NCI-H1694 (cell line): Measurements from ENCODE around the gene INPP5A.
A peak's percentile ranks its signal among the peaks of the same experiment; 100 is the strongest.

ENCODE experiments used
- DNase-seq: peaks from one replicate; lab custom pipeline; 2025; lab: John Stamatoyannopoulos, UW

Gene INPP5A

DNA sequence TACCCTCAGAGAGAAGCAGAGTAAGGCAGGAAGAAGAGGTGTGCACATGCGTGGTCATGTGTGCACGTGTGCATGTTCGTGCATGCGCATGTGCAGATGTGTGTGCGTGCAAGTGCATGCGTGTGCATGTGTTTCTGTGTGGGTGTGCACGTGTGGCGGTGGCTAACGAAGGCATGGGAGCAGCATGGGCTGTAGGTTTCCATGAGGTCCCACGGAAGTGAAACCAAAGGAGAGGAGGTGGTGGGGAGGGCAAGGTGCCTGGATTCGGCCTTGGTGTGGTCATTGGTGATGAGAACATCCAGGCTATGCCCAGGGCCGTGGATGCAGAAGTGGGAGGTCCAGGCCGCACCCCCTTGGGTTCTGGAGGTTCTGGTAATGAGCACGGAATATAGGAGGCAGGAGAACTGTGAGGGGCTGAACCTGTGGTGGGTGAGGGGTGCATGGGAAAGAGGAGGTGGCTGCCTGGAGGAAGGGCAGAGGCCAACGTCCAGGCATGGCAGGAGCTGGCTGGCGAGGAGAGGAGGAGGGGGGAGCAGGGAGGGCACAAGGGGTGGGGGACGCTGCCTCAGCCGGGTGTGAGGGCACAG, 2.4 kb upstream of the INPP5A start:
- DNase-seq = no peak

DNA sequence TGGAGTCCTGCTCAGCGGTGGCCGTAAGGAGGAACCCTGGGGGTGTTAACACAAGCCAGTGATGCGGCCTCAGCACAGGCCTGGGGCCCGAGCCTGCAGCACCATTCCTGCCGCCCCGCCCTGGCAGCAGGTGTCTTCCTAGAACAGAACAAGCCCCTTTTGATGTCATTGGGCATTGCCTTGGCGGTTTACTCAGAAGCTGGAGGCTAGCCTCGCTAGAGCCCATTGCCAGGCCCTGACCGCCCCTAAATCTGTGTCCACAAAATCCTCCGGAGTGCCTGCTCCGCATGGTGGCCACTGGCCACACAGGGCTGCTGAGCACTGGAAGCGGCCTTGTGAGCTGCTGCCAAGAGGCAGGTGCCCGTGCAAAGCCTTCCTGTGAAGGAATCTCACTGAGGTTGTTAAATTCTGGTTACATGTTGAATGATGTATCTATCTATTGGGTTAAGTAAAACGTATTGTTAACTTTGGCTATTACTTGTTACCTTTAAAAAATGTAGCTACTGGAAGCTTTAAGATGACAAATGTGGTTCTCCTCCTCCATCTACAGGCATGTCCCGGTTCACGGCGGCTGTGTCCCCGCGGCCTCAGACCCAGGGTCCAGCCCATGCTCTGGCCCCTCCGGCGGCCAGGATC, 1.2 kb upstream of the INPP5A start:
- DNase-seq = no peak

DNA sequence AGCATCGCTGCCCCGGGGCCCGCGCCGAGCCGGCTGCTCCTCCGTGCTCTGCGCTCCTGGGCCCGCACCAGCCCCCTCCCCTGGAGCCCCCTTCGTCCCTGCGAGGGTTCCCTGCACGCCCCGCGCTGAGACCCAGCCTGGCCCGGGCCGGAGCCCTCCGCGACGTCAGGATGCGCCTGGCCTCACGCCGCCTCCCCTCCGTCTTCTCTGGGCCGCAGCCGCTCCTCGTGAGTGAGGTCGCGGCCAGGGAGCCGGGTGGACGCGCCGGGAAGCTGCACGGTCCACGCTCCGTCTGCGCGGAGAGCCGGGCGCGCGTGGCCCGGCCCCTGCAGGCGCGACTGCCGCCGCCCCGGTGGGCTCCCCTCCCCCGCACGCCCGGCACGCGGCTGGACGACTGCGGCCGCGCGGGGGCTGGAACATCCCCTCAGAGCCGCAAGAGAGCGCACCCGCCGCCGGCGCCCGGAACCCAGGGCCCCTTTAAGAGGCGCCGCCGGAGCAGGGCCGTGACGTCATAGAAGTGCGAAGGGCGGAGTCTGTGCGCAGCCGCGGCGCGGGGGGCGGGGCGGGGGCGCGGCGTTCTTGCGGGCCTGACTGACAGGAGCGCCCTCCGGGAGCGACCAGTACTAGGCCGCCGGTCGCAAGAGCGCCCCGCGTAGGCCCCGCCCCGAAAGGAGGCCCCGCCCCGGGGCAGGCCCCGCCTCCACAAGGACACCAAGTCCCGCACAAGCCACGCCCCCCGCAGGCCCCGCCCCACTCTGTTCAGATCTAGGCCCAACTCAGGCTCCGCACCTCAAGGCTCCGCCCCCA, 507 bp upstream of the INPP5A start:
- DNase-seq = peak; percentile 85

DNA sequence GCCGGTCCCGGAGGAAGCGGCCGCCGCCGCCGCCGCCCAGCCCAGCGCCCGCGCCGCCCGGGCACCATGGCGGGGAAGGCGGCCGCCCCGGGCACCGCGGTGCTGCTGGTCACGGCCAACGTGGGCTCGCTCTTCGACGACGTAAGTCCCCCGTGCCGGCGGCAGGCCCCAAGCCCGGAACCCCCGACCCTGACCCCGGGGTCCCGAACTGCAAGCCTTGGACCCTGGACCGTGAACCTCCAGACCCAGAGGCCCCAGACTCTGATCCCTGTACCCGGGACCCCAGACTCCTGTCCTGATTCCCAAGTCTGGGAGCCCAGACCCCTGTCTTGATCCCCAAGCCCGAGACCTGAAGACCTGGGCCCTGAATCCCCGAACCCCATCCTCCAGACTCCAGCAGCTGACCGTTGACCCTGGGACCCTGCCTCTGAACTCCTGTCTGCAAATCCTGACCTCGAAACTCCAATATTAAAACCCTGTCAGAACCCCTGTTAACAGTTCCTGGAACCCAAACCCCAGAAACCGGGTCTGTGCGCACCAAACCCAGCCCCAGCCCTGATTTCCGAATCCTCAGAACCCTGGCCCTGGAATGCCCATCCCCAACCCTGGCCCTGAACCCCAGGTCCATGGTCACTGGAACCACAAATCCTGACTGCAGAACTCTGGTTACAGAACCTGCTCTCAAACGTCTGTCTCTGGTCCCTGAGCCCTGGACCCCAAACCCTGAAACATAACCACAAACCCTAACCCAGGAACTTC, 623 bp downstream of the INPP5A start:
- DNase-seq = no peak

DNA sequence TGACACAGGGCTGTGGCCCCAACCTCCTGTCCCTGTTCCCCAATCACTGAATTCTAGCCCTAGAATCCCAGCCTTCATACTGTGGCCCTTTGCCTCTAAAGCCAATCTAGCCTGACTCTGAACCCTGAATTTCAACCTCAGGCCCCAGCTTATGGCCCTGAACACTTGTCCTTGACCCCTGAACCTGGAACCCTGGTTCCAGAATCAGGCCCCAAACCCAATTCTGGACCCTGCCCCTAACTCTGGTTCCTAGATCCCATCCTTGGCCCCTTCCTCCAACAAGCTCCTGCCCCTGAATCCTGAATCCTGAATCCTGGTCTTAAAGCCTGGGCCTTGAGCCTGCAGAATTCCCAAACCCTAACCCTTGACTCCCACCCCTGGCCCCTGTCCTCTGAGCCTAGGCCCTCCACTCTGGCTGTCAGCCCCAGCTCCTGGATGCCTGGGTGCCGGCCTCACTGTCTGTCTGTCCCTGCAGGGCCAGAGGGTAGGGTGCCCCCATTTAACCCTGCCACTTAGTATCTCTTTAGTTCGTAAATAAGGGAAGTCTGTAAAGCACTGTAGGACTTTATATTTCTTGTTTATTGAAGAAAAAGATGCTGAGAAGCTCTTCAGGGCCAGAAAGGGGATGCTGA, 1.3 kb downstream of the INPP5A start:
- DNase-seq = no peak

DNA sequence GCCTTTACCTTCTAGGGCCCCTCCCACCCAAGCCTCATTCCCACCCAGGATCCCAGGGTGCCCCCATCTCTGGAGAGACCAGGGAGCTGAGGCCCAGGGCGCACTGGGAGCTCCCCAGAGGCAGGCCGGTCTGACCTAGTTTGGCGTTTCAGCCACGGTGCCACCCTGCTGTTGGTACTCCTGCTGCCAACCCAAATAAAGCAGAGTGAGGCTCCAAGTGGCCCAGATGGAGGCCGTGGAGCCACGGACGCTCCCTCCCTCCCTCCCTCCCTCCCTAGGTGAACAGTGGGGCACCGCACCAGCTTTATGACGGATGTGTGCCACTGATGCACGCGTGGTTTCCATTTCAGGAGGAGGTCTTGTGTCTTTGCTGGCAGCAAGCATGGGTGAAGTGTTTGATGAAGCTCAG, 1.8 kb downstream of the INPP5A start:
- DNase-seq = no peak

DNA sequence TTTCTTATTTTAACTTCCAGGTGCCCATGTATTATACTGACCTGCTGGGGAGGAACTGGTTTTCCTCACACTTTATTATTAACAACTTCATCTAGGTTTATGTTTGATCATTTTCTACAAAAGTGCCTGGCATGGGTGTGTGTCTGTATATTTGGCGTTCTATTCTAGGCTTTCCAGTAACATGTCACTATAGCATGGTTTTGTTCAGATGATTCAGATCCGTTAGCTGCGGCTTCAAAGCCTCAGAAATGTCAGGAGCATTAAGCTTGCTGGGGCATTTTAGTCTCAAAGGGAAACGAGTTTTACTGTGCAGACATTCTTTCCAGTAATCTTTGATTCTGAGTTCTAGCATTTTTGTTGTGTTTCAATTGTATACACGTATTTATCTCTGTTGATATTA, 2.3 kb downstream of the INPP5A start:
- no peak for DNase-seq

DNA sequence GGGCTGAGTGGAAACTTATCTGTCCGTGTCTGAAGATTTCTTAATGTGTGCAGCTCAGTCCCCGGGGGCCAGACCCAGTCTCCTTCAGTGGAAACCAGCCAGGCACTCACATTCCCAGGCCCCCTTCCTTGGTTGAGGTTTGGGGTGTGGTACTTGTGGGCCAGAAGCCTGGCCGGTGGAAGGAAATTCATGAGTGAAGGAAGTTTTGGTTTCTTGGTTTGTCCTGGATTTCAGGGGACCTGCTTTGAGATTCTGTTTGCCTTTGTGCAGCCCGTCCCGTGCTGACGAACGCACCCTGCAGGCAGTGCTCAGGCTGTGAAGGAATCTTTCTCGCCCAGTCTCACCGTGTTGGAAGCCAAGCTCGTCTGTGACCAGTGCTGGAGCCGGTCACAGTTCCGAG, 2.9 kb downstream of the INPP5A start:
- DNase-seq = no peak

DNA sequence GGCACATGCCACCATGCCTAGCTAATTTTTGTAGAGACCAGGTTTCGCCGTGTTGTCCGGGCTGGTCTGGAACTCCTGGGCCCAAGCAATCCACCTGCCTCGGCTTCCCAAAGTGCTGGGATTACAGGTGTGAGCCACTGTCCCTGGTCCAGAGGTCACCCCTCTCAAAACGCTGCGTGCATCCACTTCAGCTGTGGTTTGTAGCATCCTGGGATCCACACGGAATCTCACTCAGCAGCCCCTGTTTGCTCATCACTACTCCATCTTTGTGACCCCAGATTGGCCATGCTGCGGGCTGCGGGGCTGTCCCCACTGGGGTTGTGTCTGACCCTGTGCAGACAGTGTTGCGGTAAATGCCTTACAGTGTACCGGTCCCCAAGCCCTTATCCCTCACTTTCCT, 3.5 kb downstream of the INPP5A start:
- DNase-seq = no peak

DNA sequence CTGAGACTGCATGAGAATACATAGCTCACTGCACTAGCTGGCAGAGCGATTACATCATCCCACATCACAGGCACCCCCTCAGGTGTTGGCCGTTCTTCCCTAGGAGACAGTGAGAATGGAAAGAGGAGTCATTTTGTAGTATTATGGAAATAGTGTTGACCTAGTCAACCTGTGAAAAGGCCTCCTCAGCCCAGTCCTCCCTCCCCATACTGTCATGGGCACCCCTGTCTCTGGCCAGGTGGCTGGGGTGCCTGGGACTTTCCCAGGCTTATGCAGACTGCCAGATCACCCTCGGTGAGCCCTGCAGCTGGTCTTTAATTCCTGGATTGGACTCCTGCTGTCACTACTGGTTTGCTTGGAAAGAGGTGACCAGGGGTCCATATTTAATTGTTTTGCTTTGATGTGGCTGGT, 4.0 kb downstream of the INPP5A start:
- no peak for DNase-seq

DNA sequence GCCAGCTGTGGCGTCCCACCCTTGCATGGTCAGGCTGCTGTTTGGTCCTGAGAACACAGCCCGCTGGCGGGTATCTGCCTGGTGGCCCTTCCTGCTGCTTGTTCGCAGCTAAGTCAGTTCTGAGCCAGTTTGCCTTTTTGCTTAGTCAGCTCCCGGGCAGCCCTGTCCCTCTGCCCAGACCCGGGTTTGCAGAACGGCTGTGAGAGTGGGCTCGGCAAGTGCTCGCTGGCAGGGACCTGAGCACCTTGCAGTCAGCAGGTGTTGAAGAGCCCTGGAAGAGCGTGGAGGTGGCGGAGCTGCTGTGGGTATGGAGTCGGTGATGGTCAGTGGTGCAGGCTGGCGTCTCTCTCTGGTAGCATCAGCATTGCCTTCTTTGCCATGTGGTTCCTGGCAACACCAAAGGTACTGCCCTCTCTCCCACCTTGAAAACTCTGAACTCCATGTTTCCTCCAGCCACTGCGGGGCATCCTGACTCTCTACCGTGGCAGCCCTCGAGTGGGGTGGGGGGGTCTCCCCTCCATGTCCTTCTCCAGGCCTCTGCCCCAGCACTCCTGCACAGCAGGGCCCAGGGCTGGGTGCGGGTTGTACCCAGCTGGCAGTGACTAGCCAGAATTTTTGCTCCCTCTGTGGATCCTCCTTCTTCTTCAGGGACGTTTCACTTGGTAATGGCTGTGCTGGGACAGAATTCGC, 4.6 kb downstream of the INPP5A start:
- DNase-seq = no peak

DNA sequence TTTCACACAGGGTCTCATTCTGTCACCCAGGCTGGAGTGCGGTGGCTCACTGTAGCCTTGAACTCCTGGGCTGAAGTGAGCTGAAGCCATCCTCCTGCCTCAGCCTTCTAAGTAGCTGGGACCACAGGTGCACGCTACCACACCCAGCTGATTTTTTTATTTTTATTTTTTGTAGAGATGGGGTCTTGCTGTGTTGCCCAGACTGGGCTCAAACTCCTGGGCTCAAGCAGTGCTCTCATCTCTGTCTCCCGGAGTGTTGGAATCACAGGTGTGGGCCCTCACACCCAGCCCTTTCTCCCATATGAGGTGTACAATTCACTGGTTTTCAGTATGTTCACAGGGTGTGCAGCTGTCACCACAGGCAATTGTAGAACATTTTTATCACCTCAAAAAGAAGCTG, 5.2 kb downstream of the INPP5A start:
- DNase-seq = no peak

DNA sequence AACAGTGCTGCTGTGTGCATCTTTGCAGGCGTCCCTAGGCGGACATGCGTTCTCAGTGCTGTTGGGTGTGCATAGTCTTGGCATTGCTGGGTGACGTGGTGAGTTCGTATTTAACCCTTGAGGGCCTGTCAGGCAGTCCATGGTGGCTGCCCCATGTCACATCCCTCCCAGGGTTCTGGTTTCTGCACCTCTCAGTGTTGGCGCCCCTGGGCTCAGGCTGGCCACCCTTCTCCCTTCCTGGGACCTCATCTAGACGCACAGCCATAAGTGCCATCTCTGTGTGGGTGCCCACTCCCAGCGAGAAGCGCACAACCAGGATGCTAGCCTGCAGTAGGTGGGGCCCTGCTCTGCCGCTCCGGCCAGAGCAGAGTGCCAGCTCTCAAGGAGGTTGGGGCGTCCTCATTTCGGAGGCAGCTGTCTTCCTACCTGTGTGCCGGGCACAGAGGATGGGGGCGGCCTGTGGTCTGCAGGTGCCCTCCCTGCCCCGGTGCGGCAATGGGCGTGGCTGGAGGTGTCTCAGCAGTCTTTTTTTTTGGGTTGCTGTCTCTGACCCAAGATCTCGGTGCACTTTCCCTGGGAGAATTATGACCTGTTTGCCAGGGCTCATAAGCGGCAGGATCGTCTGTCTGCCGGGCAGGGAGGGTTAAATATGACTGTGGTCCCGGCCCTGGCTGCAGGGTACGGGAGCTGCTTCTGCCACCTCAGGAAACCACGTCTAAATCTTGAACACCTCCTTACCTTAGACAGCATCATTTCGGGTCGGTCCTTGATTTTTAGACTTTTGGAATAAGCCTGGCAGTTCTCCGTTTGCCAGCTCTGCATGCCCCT, 6.5 kb downstream of the INPP5A start:
- no peak for DNase-seq

DNA sequence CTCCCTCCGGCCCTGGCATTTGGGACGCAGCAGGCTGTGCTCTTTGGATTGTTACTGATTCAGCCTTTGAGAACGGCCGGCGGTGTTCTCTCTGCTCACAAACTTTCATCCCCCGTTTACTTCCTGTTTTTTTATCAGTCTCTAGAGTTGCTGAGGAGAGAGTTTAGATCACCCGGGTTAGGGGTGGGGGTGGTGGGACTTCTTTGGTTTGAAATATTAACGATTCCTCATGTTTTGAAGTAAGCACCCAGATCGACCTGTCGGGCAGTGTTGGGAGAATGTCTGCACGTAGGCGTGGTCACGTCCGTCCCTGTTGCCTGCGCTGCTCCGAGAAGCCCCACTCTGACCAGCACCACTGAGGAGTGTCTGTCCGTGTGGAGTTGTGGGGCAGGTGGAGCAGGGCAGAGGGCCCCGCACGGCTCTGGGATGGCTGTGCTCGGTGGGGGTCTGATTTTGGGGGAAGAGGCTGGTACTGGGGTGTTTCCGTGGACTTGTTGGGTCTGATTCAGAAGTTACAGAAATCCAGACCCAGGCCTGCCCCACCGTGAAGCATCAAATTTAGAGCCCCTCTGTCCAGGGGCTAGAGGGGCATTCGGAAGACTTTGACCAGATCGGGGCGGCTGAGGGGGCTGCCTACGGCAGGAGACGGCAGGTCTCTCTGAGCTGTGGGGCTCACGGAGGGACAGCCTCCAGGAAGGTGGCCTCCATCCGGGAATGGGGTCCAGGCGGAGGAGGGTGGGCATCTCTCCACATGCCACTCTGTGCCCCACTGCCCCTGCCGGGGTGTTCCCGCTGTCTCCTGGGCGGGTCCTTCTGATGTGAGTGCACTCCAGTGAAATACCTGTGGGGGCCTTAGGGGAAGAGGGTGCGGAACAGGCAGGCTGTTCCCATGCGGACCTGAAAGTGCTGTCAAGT, 7.4 kb downstream of the INPP5A start:
- DNase-seq = no peak

DNA sequence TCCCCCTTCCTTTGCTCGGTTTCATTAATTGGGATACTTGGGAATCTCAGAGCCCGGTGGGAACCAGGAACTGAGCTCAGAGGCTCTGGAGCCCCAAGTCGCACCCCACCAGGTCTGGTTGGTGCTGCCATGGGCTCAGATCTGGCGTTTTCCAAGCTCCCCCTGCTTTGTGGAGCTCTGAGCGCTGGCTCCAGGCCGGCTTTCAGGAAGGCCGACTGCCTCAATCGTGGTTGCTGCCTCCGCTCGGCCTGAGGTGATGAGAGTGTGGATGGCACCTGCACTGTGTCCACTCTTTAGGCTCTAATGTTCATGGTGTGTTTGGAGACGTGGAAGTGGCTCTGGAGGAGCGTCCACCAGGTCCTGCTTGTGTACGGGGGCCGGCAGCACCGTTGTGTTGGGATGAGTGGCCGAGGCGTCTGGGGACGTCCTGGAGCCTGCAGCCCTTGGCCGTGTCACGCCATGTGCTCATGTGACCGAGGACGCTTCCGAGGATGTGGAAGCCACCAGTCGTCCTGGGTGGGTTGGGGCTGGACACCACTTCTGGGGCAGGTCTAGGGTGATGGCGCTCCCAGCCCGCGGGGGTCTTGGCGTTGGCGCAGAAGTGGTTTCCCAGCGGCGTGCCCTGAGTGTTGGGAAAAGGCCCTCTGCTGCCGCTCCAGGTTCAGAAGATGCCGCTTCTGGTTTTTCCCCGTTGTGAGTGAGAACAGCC, 8.2 kb downstream of the INPP5A start:
- no peak for DNase-seq

DNA sequence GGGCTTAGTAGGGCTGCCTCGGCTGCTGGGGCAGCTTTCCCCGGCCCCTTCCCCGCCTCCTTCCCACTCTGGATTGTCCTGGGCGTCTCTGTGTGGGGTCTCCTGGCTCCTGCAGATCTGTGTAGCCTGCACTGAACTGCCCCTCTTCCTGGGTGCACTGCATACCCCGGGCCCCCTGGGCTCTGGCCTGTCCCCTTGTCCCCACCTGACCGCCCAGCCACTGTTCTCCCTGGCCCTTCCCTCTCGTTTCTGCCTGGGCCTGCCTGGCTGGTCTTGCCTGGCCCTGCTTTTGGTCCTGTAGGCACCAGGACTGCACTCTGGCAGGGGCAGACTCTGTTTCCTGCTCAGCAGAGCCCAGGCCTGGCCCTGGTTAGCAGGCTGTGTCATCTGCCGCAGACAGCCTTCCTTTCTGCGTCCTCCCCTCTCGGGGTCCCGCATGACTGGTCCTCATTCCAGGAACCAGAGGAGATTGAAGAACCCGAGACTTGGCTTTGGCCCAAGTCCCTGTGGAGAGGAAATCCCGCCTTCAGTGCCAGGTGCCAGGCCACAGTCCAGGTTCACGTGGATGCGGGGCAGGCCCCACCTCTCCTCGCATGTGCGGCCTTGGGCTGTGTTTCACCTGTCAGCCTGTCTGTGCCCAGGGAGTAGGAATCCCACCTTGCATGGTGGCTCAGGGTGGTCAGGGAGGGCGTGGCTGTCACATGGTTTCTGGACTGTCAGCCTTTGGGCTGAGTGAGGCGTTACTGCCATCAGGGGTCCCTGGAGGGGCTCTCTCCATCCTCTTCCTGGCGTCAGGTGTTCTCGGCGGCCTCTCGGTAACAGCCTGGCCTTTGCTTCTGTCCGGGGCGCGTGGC, 9.2 kb downstream of the INPP5A start:
- DNase-seq = no peak

DNA sequence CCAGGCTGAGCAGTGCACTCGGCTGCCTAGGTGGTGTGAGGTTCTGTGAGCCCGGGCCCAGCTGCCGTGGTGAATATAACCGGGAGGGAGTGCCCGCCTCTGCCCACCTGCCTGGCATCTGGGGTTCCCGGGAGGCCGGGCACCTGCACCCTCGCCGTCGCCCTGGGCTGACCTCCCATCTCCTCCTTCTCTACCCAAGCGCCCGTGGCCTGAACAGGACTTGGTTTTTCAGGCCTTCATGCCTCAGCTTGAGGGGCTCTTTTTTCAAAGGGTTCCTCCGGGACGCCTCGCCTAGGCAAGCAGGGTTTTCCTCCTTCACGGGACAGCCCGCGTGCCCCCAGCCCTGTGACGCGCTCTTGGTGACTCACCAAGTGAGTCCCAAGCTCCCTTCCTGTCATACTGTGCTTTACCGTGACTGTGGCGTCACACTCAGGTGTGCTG, 9.9 kb downstream of the INPP5A start:
- no peak for DNase-seq
